ENCODE results near the gene SARDH.

GRCh38 chr9:133712221-133713100 is 25.7 kb downstream of the SARDH start:
- TF ChIP-seq CTCF (IDR thresholded peaks at IDR 0.05; ENCODE audit: poor library complexity, severe bottlenecking) (no peak), MXI1 (conservative IDR thresholded peaks at IDR 0.05; ENCODE audit: poor library complexity, severe bottlenecking) (no peak)

Measured in neural cell (in vitro differentiated cells).